MCF 10A (cell line): ENCODE results near the gene ACHE. TPM values are rescaled to one million over a fixed set of nuclear protein-coding genes. Genes with fewer than 3 reads are reported as not detected.
"Not testable (repeated sequence)": the region's sequence is repeated elsewhere in the genome, so short reads cannot be mapped to it uniquely, and the experiment has no call there.

Source experiments
- BruUV-seq: library from RNA; stranded (reverse); fragments of 400-500 nt; replicated peaks from 2 replicates; lab custom pipeline; 2021; lab: Mats Ljungman, UMichigan
- CTCF ChIA-PET: fragments of 300-600 bp; sonication (Branson Sonifier 250); formaldehyde crosslinking; extraction: SDS; loops from one replicate; lab custom pipeline; 2021; ENCODE audit warnings: antibody characterized with exemption, inconsistent platforms; lab: Yijun Ruan, JAX
- POLR2A ChIA-PET: fragments of 300-600, 350-650 bp; sonication (Branson Sonifier 250); formaldehyde crosslinking; extraction: SDS; loops from one replicate; lab custom pipeline; 2020; ENCODE audit warnings: antibody characterized with exemption, inconsistent platforms; lab: Yijun Ruan, JAX
- DNase-seq: peaks from one replicate; pipeline ENCODE4 v3.0.0-alpha.2; 2018; ENCODE audit not compliant: unreplicated experiment
- H3K27ac Mint-ChIP-seq: one replicate; pipeline ENCODE4 v1.8.0; 2022; ENCODE audit warnings: mild to moderate bottlenecking, low read depth, mixed read lengths; ENCODE audit not compliant: unreplicated experiment
- H3K27me3 Mint-ChIP-seq: one replicate; pipeline ENCODE4 v1.8.0; 2022; ENCODE audit warnings: mixed read lengths; ENCODE audit not compliant: insufficient read depth, unreplicated experiment
- H3K36me3 Mint-ChIP-seq: one replicate; pipeline ENCODE4 v1.8.0; 2022; ENCODE audit warnings: mild to moderate bottlenecking, moderate library complexity, mixed read lengths; ENCODE audit not compliant: insufficient read depth, unreplicated experiment
- H3K4me1 Mint-ChIP-seq: one replicate; pipeline ENCODE4 v1.8.0; 2022; ENCODE audit warnings: mixed read lengths; ENCODE audit not compliant: insufficient read depth, unreplicated experiment
- H3K4me3 Mint-ChIP-seq: one replicate; pipeline ENCODE4 v1.8.0; 2022; ENCODE audit warnings: mild to moderate bottlenecking, moderate library complexity, mixed read lengths; ENCODE audit not compliant: unreplicated experiment
- H3K9me3 Mint-ChIP-seq: one replicate; pipeline ENCODE4 v1.8.0; 2022; ENCODE audit warnings: mixed read lengths; ENCODE audit not compliant: unreplicated experiment
- CTCF ChIP-seq: fragments of 200-600 bp; IDR thresholded peaks from one replicate; pipeline ENCODE4 v1.8.0; 2022; ENCODE audit warnings: antibody characterized with exemption, mild to moderate bottlenecking; ENCODE audit not compliant: unreplicated experiment
- intact Hi-C: fragments of 100-400 bp; cut with micrococcal nuclease; formaldehyde crosslinking; loops from 2 replicates; pipeline ENCODE4 v1.14.1; 2022
- total RNA-seq: library from RNA; stranded (reverse); gene quantifications from 2 replicates; pipeline ENCODE4 v1.2.3, GENCODE V29; 2022

Gene ACHE
- total RNA-seq, 1 experiment from 2014 or later, result 0.30 TPM

DNA sequence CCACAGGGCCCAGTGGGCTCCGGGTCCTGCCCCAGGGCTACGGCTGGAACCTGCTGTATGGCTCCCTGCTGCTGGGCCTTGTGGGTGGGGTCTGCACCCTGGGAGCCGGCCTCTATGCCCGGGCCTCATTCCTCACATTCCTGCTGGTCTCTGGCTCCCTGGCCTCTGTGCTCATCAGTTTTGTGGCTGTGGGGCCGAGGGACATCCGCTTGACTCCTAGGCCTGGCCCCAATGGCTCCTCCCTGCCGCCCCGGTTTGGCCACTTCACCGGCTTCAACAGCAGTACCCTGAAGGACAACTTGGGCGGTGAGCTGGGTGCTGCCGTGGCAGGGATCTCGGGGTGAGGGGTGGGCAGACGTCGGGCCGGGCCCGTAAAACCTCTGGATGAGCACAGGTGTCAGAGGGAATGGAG, 38.8 kb downstream of the ACHE start:
- POLR2A ChIA-PET, result interaction anchor here (0.9 kb wide), 1 partner anchor 18 kb away, joined by 3 read pairs; the partner anchor contains the start of gene SRRT
- no TSS peak for BruUV-seq
- Mint-ChIP-seq H3K9me3 (no peaks in the 10 kb centered on the region), H3K4me1 (peaks cover 3% of the 10 kb centered on the region), H3K4me3 (no peak overlapping the region), H3K27me3 (no peaks in the 10 kb centered on the region), H3K36me3 (peaks cover 33% of the 10 kb centered on the region), H3K27ac (peak overlapping the region; percentile 59)
- CTCF ChIA-PET, result no interaction called here
- TF ChIP-seq CTCF, result no peak
- no peak for DNase-seq
- intact Hi-C loops, result no loop called here

GRCh38 chr7:100855515-100855914, 40.2 kb downstream of the ACHE start:
- Mint-ChIP-seq H3K9me3 (no peaks in the 10 kb centered on the region), H3K36me3 (peaks cover 26% of the 10 kb centered on the region), H3K27me3 (no peaks in the 10 kb centered on the region), H3K4me3 (no peak overlapping the region), H3K4me1 (peaks cover 6% of the 10 kb centered on the region), H3K27ac (no peak overlapping the region)
- no TSS peak for BruUV-seq
- no peak for TF ChIP-seq CTCF
- intact Hi-C loops, result no loop called here
- DNase-seq, result no peak
- CTCF ChIA-PET, result interaction anchor here (1.4 to 2.0 kb wide), 2 partner anchors 130 to 150 kb away, joined by 5 to 11 read pairs; partner anchors contain the start of gene POP7
- POLR2A ChIA-PET, result interaction anchor here (0.6 kb wide), 1 partner anchor 12 kb away, joined by 3 read pairs; the partner anchor contains the start of gene TRIP6

GRCh38 chr7:100854899-100855298, 40.8 kb downstream of the ACHE start:
- H3K27ac Mint-ChIP-seq, H3K4me1 Mint-ChIP-seq, intact Hi-C loops, H3K27me3 Mint-ChIP-seq, H3K4me3 Mint-ChIP-seq, BruUV-seq, H3K9me3 Mint-ChIP-seq, DNase-seq: not testable (repeated sequence)
- POLR2A ChIA-PET, result interaction anchor here (0.6 to 1.0 kb wide), 3 partner anchors 12 to 182 kb away, joined by 3 read pairs; partner anchors contain the start of gene TRIP6
- peaks cover 20% of the 10 kb centered on the region for H3K36me3 Mint-ChIP-seq
- CTCF ChIA-PET, result interaction anchor here (0.6 to 2.0 kb wide), 4 partner anchors 9 to 158 kb away, joined by 3 to 11 read pairs (median 4); partner anchors contain the start of gene POP7

DNA sequence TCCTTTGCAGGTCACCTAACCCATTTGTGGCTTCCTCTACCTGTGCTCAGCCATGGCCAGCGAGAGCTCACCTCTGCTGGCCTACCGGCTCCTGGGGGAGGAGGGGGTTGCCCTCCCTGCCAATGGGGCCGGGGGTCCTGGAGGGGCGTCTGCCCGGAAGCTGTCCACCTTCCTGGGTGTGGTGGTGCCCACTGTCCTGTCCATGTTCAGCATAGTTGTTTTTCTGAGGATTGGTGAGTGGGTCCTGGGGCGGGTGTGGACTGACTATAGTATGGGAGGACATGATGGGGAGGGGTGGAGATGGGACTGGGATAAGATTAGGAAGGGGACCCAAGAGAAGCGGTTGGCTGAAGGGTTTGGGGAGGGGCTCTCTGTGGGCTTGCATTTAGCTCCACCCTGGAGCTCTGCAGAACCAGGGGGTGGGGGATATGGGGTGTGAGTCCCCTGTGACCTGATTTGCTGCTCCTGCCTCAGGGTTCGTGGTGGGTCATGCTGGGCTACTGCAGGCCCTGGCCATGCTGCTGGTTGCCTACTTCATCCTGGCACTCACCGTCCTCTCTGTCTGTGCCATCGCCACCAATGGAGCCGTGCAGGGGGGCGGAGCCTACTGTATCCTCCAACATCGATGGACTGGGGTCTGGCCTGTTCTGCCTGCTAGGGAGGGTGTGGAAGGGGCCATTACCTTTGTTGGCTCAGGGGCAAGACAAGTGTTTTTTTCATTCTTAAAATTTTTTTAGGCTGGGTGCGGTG, 41.4 kb downstream of the ACHE start:
- Mint-ChIP-seq H3K27ac (no peak overlapping the region), H3K27me3 (no peaks in the 10 kb centered on the region), H3K4me1 (peaks cover 6% of the 10 kb centered on the region), H3K9me3 (no peaks in the 10 kb centered on the region), H3K36me3 (peaks cover 17% of the 10 kb centered on the region), H3K4me3 (peak overlapping the region; percentile 90)
- POLR2A ChIA-PET, result interaction anchor here (0.5 to 1.3 kb wide), 5 partner anchors 21 to 183 kb away, joined by 3 read pairs; partner anchors contain the start of gene UFSP1
- CTCF ChIA-PET, result interaction anchor here (0.6 to 3.4 kb wide), 6 partner anchors 10 to 290 kb away, joined by 3 to 30 read pairs (median 4); partner anchors contain the start of gene POP7
- TF ChIP-seq CTCF, result no peak
- BruUV-seq, result no TSS peak
- intact Hi-C loops, result no loop called here
- no peak for DNase-seq
